Tibial nerve (tissue), 4 donors: ENCODE results near the gene TNFRSF19. TPM values are rescaled to one million over a fixed set of nuclear protein-coding genes. Genes with fewer than 3 reads are reported as not detected.

Experiments used
- DNase-seq, 2 donors: peaks; one replicate each; pipeline ENCODE4 v3.0.0-alpha.2; 2019; ENCODE audit warnings: low spot score in 2 of 2
- H3K27ac ChIP-seq, 4 donors: fragments of 200-600 bp; sonication (generic) in 3 of 4; one replicate each; pipeline ENCODE4 v1.5.1; 2017 to 2019; ENCODE audit warnings: mild to moderate bottlenecking in 1 of 4
- H3K27me3 ChIP-seq, 2 donors: fragments of 200-600 bp; sonication (generic) in 1 of 2; one replicate each; pipeline versions ENCODE4 v1.5.1 to v1.6.0; 2017 to 2019
- H3K36me3 ChIP-seq, 3 donors: fragments of 200-600 bp; sonication (generic); one replicate each; pipeline ENCODE4 v1.5.1; 2018 to 2019
- H3K4me1 ChIP-seq, 4 donors: fragments of 200-600 bp; sonication (generic) in 3 of 4; one replicate each; pipeline ENCODE4 v1.5.1; 2017 to 2019
- H3K4me3 ChIP-seq, 4 donors: fragments of 200-600 bp; sonication (generic) in 3 of 4; one replicate each; pipeline ENCODE4 v1.5.1; 2017 to 2019; ENCODE audit warnings: mild to moderate bottlenecking in 1 of 4, moderate library complexity in 1 of 4
- H3K9me3 ChIP-seq, 4 donors: fragments of 200-600 bp; sonication (generic) in 3 of 4; one replicate each; pipeline ENCODE4 v1.5.1; 2017 to 2019
- EP300 ChIP-seq, 2 donors: sonication (generic); formaldehyde crosslinking; IDR thresholded peaks; one replicate each; pipeline ENCODE4 v1.6.1; 2017; ENCODE audit warnings: antibody characterized with exemption in 2 of 2, mild to moderate bottlenecking in 1 of 2
- POLR2A ChIP-seq, 2 donors: fragments of 450-650 bp; IDR thresholded peaks; one replicate each; pipeline ENCODE4 v1.6.1; 2017; ENCODE audit warnings: antibody characterized with exemption in 2 of 2, mild to moderate bottlenecking in 2 of 2, moderate library complexity in 2 of 2
- WGBS, 2 donors: methylation state at CpG; one replicate each; pipeline ENCODE4 v1.1.5; 2018; 5-methylcytosine and 5-hydroxymethylcytosine counted together
- total RNA-seq, 4 donors: library from RNA; depleted of rRNA; stranded (reverse); fragments of >200 nt; gene quantifications; one replicate each; pipeline ENCODE4 v1.1.0, GENCODE V29; 2016
- TF ChIP-seq, protein P1 (sequence below), 5 experiments: fragments of 200-600 bp in 3 of 5; fragments of 450-650 bp in 2 of 5; sonication (generic) in 3 of 5; IDR thresholded peaks; one replicate each; pipeline ENCODE4 v1.5.1; 2016 to 2019; ENCODE audit warnings: antibody characterized with exemption in 5 of 5, mild to moderate bottlenecking in 3 of 5, moderate library complexity in 2 of 5

Gene TNFRSF19
- total RNA-seq, 4 donors from 2014 or later = 10.7 to 24.3 (median 20.3) TPM

DNA sequence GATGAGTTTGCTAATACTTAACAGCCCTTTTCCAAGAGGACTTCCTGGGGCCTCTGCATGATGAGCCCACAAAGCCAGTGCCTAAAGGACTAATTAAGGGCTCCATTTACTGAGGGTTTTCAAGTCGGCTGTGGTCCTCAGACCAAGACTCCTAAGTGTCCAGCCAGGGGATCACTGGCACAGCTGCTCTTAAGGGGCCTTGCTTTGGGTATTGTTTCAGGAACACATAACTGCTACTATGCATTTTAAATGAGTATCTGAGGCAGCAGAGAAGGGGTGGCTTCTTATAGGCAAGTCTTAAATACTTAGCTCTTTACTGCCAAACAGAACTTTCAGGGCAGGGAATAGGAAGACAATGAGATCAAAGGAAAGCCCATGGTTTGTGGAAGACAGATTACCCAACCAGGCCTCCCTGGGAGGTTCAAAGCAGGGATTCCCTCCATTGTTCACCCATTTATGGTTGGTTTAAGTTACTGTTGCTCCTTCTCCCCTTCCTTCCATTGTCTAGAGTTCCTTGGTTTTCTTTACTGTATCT, 61.9 kb downstream of the TNFRSF19 start:
- H3K27me3 ChIP-seq = no peaks in the 10 kb centered on the region
- WGBS, 2 donors = 27 to 40% methylated on average over 1 of the region's 1 CpG
- H3K4me3 ChIP-seq = no peak overlapping the region
- no peak overlapping the region for H3K27ac ChIP-seq
- DNase-seq = no peak
- H3K9me3 ChIP-seq = no peaks in the 10 kb centered on the region
- TF ChIP-seq, protein P1, sequence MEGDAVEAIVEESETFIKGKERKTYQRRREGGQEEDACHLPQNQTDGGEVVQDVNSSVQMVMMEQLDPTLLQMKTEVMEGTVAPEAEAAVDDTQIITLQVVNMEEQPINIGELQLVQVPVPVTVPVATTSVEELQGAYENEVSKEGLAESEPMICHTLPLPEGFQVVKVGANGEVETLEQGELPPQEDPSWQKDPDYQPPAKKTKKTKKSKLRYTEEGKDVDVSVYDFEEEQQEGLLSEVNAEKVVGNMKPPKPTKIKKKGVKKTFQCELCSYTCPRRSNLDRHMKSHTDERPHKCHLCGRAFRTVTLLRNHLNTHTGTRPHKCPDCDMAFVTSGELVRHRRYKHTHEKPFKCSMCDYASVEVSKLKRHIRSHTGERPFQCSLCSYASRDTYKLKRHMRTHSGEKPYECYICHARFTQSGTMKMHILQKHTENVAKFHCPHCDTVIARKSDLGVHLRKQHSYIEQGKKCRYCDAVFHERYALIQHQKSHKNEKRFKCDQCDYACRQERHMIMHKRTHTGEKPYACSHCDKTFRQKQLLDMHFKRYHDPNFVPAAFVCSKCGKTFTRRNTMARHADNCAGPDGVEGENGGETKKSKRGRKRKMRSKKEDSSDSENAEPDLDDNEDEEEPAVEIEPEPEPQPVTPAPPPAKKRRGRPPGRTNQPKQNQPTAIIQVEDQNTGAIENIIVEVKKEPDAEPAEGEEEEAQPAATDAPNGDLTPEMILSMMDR (IDR thresholded peaks at IDR 0.05) = no peak
- no peak for TF ChIP-seq POLR2A (IDR thresholded peaks at IDR 0.05)
- no peak for TF ChIP-seq EP300 (IDR thresholded peaks at IDR 0.05)
- peaks cover 0 to 5% (median 0%) of the 10 kb centered on the region in 3 donors for H3K36me3 ChIP-seq
- peaks cover 0 to 27% (median 3%) of the 10 kb centered on the region in 4 donors for H3K4me1 ChIP-seq

GRCh38 chr13:23632741-23633140, 62.5 kb downstream of the TNFRSF19 start:
- no peak for DNase-seq
- Histone ChIP-seq H3K9me3 (no peaks in the 10 kb centered on the region), H3K36me3 (no peaks in the 10 kb centered on the region), H3K27me3 (no peaks in the 10 kb centered on the region), H3K4me1 (peaks cover 0 to 27% (median 3%) of the 10 kb centered on the region in 4 donors), H3K4me3 (no peak overlapping the region), H3K27ac (no peak overlapping the region)
- TF ChIP-seq, protein P1 (IDR thresholded peaks at IDR 0.05) = no peak
- TF ChIP-seq POLR2A (IDR thresholded peaks at IDR 0.05) (no peak), EP300 (IDR thresholded peaks at IDR 0.05) (no peak)
- WGBS, 2 donors = 81 to 82% methylated on average over 3 of the region's 3 CpGs

- H3K9me3 ChIP-seq = no peaks in the 10 kb centered on the region
- H3K4me3 ChIP-seq = no peak overlapping the region
- no peak overlapping the region for H3K27ac ChIP-seq
- 90 to 92% methylated on average over 5 of the region's 5 CpGs for WGBS, 2 donors
- no peaks in the 10 kb centered on the region for H3K27me3 ChIP-seq
- H3K36me3 ChIP-seq = no peaks in the 10 kb centered on the region
- TF ChIP-seq, protein P1 (IDR thresholded peaks at IDR 0.05) = no peak
- no peak for TF ChIP-seq EP300 (IDR thresholded peaks at IDR 0.05)
- no peak for TF ChIP-seq POLR2A (IDR thresholded peaks at IDR 0.05)
- no peak for DNase-seq
- H3K4me1 ChIP-seq = peaks cover 0 to 35% (median 2%) of the 10 kb centered on the region in 4 donors
Measured at GRCh38 chr13:23634897-23635296, 64.7 kb downstream of the TNFRSF19 start.

- Histone ChIP-seq H3K27ac (no peak overlapping the region), H3K4me1 (peaks cover 0 to 30% (median 2%) of the 10 kb centered on the region in 4 donors), H3K4me3 (no peak overlapping the region), H3K9me3 (no peaks in the 10 kb centered on the region), H3K27me3 (no peaks in the 10 kb centered on the region), H3K36me3 (no peaks in the 10 kb centered on the region)
- 78 to 80% methylated on average over 6 of the region's 6 CpGs for WGBS, 2 donors
- no peak for DNase-seq
- TF ChIP-seq POLR2A (IDR thresholded peaks at IDR 0.05) (no peak), EP300 (IDR thresholded peaks at IDR 0.05) (no peak)
- TF ChIP-seq, protein P1 (IDR thresholded peaks at IDR 0.05) = no peak
Measured at GRCh38 chr13:23636360-23636759, 66.1 kb downstream of the TNFRSF19 start.

- TF ChIP-seq EP300 (IDR thresholded peaks at IDR 0.05) (peak in 1 of 2 donors; percentile 12), POLR2A (IDR thresholded peaks at IDR 0.05) (no peak)
- Histone ChIP-seq H3K4me3 (no peak overlapping the region), H3K27ac (peak overlapping the region in 1 of 4 donors; percentile 43), H3K9me3 (no peaks in the 10 kb centered on the region), H3K36me3 (no peaks in the 10 kb centered on the region), H3K4me1 (peaks cover 0 to 30% (median 2%) of the 10 kb centered on the region in 4 donors), H3K27me3 (no peaks in the 10 kb centered on the region)
- 33 to 37% methylated on average over 9 of the region's 9 CpGs for WGBS, 2 donors
- DNase-seq = peak in 1 of 2 donors; percentile 35
Measured at GRCh38 chr13:23637829-23638228, 67.6 kb downstream of the TNFRSF19 start.
